Calu3 (cell line): ENCODE data around the gene ARMH3. TPM values are rescaled to one million over a fixed set of nuclear protein-coding genes. Genes with fewer than 3 reads are reported as not detected.
"Not testable (repeated sequence)": the region's sequence is repeated elsewhere in the genome, so short reads cannot be mapped to it uniquely, and the experiment has no call there.

ENCODE experiments used
- BruUV-seq: library from RNA; stranded (reverse); fragments of 400-500 nt; replicated peaks from 2 replicates; lab custom pipeline; 2021; lab: Mats Ljungman, UMichigan
- CTCF ChIA-PET: fragments of 300-600 bp; sonication (Branson Sonifier 250); formaldehyde crosslinking; loops from one replicate; lab custom pipeline; 2022; ENCODE audit warnings: antibody characterized with exemption; lab: Charles Lee
- DNase-seq: peaks from one replicate; pipeline ENCODE4 v3.0.0; 2022
- H3K27ac Mint-ChIP-seq: one replicate; pipeline ENCODE4 v1.8.0; 2022; ENCODE audit warnings: mixed read lengths; ENCODE audit not compliant: unreplicated experiment
- H3K27me3 Mint-ChIP-seq: one replicate; pipeline ENCODE4 v1.8.0; 2022; ENCODE audit warnings: mixed read lengths; ENCODE audit not compliant: unreplicated experiment
- H3K36me3 Mint-ChIP-seq: one replicate; pipeline ENCODE4 v1.8.0; 2022; ENCODE audit warnings: mild to moderate bottlenecking, moderate library complexity, mixed read lengths; ENCODE audit not compliant: insufficient read depth, unreplicated experiment
- H3K4me1 Mint-ChIP-seq: one replicate; pipeline ENCODE4 v1.8.0; 2022; ENCODE audit warnings: mild to moderate bottlenecking, low read depth, mixed read lengths; ENCODE audit not compliant: unreplicated experiment
- H3K4me3 Mint-ChIP-seq: one replicate; pipeline ENCODE4 v1.8.0; 2022; ENCODE audit warnings: mild to moderate bottlenecking, low read depth, moderate library complexity, mixed read lengths; ENCODE audit not compliant: unreplicated experiment
- H3K9me3 Mint-ChIP-seq: one replicate; pipeline ENCODE4 v1.8.0; 2022; ENCODE audit warnings: low read depth, mixed read lengths; ENCODE audit not compliant: unreplicated experiment
- intact Hi-C: fragments of 100-400 bp; cut with micrococcal nuclease; formaldehyde crosslinking; loops from one replicate; pipeline ENCODE4 v1.10.0; 2022; ENCODE audit not compliant: unreplicated experiment
- total RNA-seq: library from RNA; stranded (reverse); gene quantifications from 2 replicates; pipeline ENCODE4 v1.2.3, GENCODE V29; 2022
- TF ChIP-seq, protein P1 (sequence below): fragments of 200-600 bp; IDR thresholded peaks from one replicate; pipeline ENCODE4 v1.8.0; 2022; ENCODE audit warnings: antibody characterized with exemption; ENCODE audit not compliant: unreplicated experiment

ARMH3 gene
- total RNA-seq, 1 experiment from 2014 or later, result 14.1 TPM

GRCh38 chr10:102007796-102008195 lies 48.2 kb downstream of the ARMH3 start:
- no peak overlapping the region for H3K4me3 Mint-ChIP-seq
- H3K27me3 Mint-ChIP-seq, result no peaks in the 10 kb centered on the region
- intact Hi-C loops, result no loop called here
- no peaks in the 10 kb centered on the region for H3K9me3 Mint-ChIP-seq
- peaks cover 10% of the 10 kb centered on the region for H3K4me1 Mint-ChIP-seq
- no TSS peak for BruUV-seq
- TF ChIP-seq, protein P1, sequence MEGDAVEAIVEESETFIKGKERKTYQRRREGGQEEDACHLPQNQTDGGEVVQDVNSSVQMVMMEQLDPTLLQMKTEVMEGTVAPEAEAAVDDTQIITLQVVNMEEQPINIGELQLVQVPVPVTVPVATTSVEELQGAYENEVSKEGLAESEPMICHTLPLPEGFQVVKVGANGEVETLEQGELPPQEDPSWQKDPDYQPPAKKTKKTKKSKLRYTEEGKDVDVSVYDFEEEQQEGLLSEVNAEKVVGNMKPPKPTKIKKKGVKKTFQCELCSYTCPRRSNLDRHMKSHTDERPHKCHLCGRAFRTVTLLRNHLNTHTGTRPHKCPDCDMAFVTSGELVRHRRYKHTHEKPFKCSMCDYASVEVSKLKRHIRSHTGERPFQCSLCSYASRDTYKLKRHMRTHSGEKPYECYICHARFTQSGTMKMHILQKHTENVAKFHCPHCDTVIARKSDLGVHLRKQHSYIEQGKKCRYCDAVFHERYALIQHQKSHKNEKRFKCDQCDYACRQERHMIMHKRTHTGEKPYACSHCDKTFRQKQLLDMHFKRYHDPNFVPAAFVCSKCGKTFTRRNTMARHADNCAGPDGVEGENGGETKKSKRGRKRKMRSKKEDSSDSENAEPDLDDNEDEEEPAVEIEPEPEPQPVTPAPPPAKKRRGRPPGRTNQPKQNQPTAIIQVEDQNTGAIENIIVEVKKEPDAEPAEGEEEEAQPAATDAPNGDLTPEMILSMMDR, result no peak
- H3K27ac Mint-ChIP-seq, result no peak overlapping the region
- CTCF ChIA-PET, result interaction anchor here (0.7 to 1.1 kb wide), 2 partner anchors 44 to 172 kb away, joined by 3 to 10 read pairs; no protein-coding TSS in a partner anchor
- no peaks in the 10 kb centered on the region for H3K36me3 Mint-ChIP-seq
- DNase-seq, result no peak

GRCh38 chr10:102007031-102007430 lies 48.9 kb downstream of the ARMH3 start:
- BruUV-seq, H3K27me3 Mint-ChIP-seq, DNase-seq, H3K27ac Mint-ChIP-seq, H3K4me3 Mint-ChIP-seq, H3K36me3 Mint-ChIP-seq, H3K4me1 Mint-ChIP-seq, intact Hi-C loops, H3K9me3 Mint-ChIP-seq: not testable (repeated sequence)
- CTCF ChIA-PET, result interaction anchor here (0.7 to 1.1 kb wide), 3 partner anchors 21 to 171 kb away, joined by 3 to 10 read pairs (median 3); no protein-coding TSS in a partner anchor

- CTCF ChIA-PET, result no interaction called here
- Mint-ChIP-seq H3K4me3 (no peak overlapping the region), H3K36me3 (no peaks in the 10 kb centered on the region), H3K27ac (no peak overlapping the region), H3K27me3 (no peaks in the 10 kb centered on the region), H3K4me1 (peaks cover 4% of the 10 kb centered on the region), H3K9me3 (no peaks in the 10 kb centered on the region)
- intact Hi-C loops, result no loop called here
- BruUV-seq, result no TSS peak
- TF ChIP-seq, protein P1, result no peak
- no peak for DNase-seq
Measured at GRCh38 chr10:102004376-102004775, 51.6 kb downstream of the ARMH3 start.

GRCh38 chr10:102003541-102003940 lies 52.4 kb downstream of the ARMH3 start:
- intact Hi-C loops, result no loop called here
- peaks cover 4% of the 10 kb centered on the region for H3K4me1 Mint-ChIP-seq
- no peak overlapping the region for H3K27ac Mint-ChIP-seq
- BruUV-seq, result no TSS peak
- H3K9me3 Mint-ChIP-seq, result no peaks in the 10 kb centered on the region
- no peaks in the 10 kb centered on the region for H3K36me3 Mint-ChIP-seq
- TF ChIP-seq, protein P1, result no peak
- no peak overlapping the region for H3K4me3 Mint-ChIP-seq
- H3K27me3 Mint-ChIP-seq, result no peaks in the 10 kb centered on the region
- DNase-seq, result no peak
- CTCF ChIA-PET, result no interaction called here

DNA sequence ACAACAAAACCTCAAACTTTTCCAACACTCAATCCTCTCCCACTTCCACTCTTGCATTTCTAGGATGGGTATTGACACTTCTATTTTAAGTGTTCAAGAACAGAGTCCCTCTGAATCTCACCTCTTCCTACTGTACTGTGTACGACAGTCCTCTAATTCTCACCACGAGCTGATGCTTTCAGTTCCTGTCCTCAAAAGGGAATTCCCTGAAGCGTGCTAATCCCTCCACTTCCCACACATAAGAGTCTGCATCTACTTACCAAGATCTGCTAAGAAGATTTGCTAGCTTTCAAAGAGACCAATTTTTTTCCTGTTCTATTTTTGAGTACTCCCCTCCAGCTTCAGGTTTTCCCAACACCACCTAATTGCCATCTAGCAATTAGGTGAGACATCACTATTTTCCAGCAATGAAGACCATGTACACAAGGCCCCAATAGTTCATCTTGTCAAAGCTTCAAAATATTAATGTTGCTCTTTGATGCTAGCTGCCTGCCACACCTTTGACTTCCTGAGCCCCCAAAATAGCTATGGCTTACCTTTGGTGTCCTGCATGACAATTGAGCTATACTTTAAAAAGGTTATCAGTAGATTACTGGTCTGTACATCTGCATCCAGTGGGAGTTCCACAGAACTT lies 54.4 kb downstream of the ARMH3 start:
- Mint-ChIP-seq H3K4me3 (no peak overlapping the region), H3K27me3 (no peaks in the 10 kb centered on the region), H3K36me3 (no peaks in the 10 kb centered on the region), H3K27ac (no peak overlapping the region), H3K4me1 (peaks cover 8% of the 10 kb centered on the region), H3K9me3 (no peaks in the 10 kb centered on the region)
- no TSS peak for BruUV-seq
- CTCF ChIA-PET, result no interaction called here
- TF ChIP-seq, protein P1, result no peak
- no peak for DNase-seq
- intact Hi-C loops, result no loop called here
